ENCODE data around the gene EPHA6. TPM values are rescaled to one million over a fixed set of nuclear protein-coding genes. Genes with fewer than 3 reads are reported as not detected.

Gene EPHA6
- total and polyA plus RNA-seq, 9 donors, result 2.0 to 20.9 (median 9.2) TPM

DNA sequence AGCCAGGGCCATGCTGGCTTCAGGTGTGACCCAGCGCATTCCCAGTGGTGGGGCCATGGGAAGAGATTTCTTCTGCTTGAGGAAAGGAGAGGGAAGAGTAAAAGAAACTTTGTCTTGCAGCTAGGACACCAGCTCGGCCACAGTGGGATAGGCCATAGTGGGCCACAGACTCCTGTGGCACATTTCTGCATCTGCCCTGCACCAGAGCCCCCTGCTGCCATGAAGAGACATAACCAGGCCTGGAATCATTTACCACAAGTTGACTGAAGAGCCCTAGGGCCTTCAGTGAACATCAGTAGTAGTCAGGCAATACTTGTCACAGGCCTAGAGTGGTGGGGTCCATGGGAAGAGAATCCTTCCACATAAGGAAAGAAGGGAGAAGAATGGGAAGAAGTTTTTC lies 538.8 kb downstream of the EPHA6 start:
- H3K27ac ChIP-seq, result no peak overlapping the region
- no peaks in the 10 kb centered on the region for H3K36me3 ChIP-seq
- no peak overlapping the region for H3K4me3 ChIP-seq
- H3K4me1 ChIP-seq (ENCODE audit: insufficient read depth), result no peaks in the 10 kb centered on the region
- H3K27me3 ChIP-seq, result no peaks in the 10 kb centered on the region
- no peaks in the 10 kb centered on the region for H3K9me3 ChIP-seq
- no peak for DNase-seq
- WGBS, 3 donors, result 94 to 100% (median 94%) methylated on average over 2 of the region's 2 CpGs
- intact Hi-C loops (cut with DNase I), result no loop called here
- TF ChIP-seq, protein P1, sequence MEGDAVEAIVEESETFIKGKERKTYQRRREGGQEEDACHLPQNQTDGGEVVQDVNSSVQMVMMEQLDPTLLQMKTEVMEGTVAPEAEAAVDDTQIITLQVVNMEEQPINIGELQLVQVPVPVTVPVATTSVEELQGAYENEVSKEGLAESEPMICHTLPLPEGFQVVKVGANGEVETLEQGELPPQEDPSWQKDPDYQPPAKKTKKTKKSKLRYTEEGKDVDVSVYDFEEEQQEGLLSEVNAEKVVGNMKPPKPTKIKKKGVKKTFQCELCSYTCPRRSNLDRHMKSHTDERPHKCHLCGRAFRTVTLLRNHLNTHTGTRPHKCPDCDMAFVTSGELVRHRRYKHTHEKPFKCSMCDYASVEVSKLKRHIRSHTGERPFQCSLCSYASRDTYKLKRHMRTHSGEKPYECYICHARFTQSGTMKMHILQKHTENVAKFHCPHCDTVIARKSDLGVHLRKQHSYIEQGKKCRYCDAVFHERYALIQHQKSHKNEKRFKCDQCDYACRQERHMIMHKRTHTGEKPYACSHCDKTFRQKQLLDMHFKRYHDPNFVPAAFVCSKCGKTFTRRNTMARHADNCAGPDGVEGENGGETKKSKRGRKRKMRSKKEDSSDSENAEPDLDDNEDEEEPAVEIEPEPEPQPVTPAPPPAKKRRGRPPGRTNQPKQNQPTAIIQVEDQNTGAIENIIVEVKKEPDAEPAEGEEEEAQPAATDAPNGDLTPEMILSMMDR (IDR thresholded peaks at IDR 0.05), result no peak
- TF ChIP-seq EP300 (IDR thresholded peaks at IDR 0.05) (no peak), POLR2A (IDR thresholded peaks at IDR 0.05) (no peak)

DNA sequence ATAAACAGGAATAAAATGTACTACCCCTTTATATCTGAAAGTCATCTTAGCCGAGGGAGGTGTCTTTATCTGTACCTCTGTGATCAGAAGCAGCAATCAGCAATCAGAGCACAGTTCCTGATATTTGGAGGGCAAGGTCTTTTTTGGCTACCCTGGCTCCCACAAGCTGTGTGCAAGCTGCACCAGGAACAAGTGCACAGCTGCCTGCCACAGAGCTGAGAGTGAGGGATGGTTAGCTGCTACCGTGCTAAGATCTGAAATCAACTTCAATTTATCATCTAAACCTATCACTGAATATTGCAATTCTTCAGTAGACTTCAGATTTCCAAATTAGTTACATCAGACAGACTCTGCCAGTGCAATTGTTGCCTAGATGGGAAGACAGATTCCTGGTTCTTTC lies 545.6 kb downstream of the EPHA6 start:
- H3K36me3 ChIP-seq, result no peaks in the 10 kb centered on the region
- TF ChIP-seq, protein P1 (IDR thresholded peaks at IDR 0.05), result no peak
- TF ChIP-seq POLR2A (IDR thresholded peaks at IDR 0.05) (no peak), EP300 (IDR thresholded peaks at IDR 0.05) (no peak)
- no peaks in the 10 kb centered on the region for H3K27me3 ChIP-seq
- intact Hi-C loops (cut with DNase I), result no loop called here
- H3K4me3 ChIP-seq, result no peak overlapping the region
- no peaks in the 10 kb centered on the region for H3K9me3 ChIP-seq
- no peak overlapping the region for H3K27ac ChIP-seq
- DNase-seq, result no peak
- WGBS, 3 donors, result 54 to 67% (median 64%) methylated on average over 2 of the region's 2 CpGs
- H3K4me1 ChIP-seq (ENCODE audit: insufficient read depth), result no peaks in the 10 kb centered on the region

DNA sequence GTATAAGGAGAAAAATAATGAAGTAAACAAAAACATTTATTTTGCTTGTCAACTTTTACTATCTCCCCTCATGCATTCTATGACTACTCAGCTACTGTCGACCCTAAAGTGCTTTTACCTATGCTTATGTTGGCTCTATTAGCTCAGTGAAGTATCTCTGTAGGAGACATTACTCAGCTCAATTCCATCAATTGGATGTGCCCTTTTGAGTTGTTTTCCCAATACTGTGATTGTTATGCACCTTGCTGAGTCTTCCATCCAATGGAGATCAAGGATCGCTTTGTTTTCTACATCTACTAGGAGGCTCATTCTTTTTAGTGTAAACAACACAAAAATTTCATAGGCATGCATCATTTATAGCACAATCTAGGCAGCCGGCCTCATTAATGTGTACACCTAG lies 546.4 kb downstream of the EPHA6 start:
- WGBS, 3 donors, result 79 to 85% (median 85%) methylated on average over 3 of the region's 3 CpGs

DNA sequence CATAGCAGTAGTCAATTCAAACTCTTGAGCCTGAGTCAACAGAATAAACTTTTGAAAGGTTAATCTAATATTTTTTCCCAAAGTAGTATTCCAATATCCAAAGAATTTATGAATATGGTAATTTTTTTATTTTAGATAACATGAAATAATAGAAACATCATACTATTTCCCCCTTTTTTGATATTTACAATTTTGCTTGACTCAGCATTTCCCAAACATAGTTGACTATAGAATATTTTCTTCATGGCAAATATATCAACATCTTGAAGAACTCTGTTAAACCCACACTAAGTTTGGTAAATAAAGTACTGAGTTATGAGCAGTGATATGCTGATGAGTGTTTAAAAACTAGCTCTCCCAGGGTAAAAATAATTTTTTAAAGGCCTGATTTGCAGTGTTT lies 570.2 kb downstream of the EPHA6 start:
- no peak for DNase-seq
- Histone ChIP-seq H3K27ac (no peak overlapping the region), H3K4me1 (ENCODE audit: insufficient read depth) (no peaks in the 10 kb centered on the region), H3K36me3 (no peaks in the 10 kb centered on the region), H3K4me3 (no peak overlapping the region), H3K27me3 (no peaks in the 10 kb centered on the region), H3K9me3 (no peaks in the 10 kb centered on the region)
- intact Hi-C loops (cut with DNase I), result no loop called here
- TF ChIP-seq, protein P1 (IDR thresholded peaks at IDR 0.05), result no peak
- TF ChIP-seq EP300 (IDR thresholded peaks at IDR 0.05), result no peak
- TF ChIP-seq POLR2A (IDR thresholded peaks at IDR 0.05), result no peak

More for the DNA sequence above, 546.4 kb downstream of the EPHA6 start:
- TF ChIP-seq EP300 (IDR thresholded peaks at IDR 0.05), result no peak
- TF ChIP-seq, protein P1 (IDR thresholded peaks at IDR 0.05), result no peak
- TF ChIP-seq POLR2A (IDR thresholded peaks at IDR 0.05), result no peak
- H3K36me3 ChIP-seq, result no peaks in the 10 kb centered on the region
- H3K27me3 ChIP-seq, result no peaks in the 10 kb centered on the region
- no peaks in the 10 kb centered on the region for H3K4me1 ChIP-seq (ENCODE audit: insufficient read depth)
- no peaks in the 10 kb centered on the region for H3K9me3 ChIP-seq
- no peak overlapping the region for H3K4me3 ChIP-seq
- intact Hi-C loops (cut with DNase I), result no loop called here
- DNase-seq, result no peak
- H3K27ac ChIP-seq, result no peak overlapping the region

DNA sequence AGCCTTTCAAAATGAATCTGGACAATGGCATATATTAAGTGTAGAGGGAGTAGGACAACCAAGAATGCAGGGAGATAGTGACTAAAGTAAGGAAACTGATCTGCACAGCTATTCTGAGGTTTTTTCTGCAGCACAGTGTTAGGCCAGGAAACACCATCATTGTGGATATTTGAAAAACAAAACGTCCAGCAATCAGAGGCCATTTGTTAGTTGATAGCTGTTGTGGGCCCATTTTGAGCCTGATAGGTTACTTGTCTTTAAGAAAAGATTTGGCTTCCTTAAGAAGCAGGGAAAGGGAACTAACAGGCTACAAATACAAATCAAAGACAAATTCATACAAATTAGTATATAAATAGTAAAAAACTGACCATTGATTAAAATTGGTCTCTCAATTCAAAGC lies 574.4 kb downstream of the EPHA6 start:
- 30 to 35% (median 33%) methylated on average over 1 of the region's 1 CpG for whole genome bisulfite sequencing, 3 donors
- intact Hi-C loops (cut with DNase I), result no loop called here

More for the DNA sequence above, 574.4 kb downstream of the EPHA6 start:
- H3K36me3 ChIP-seq, result no peaks in the 10 kb centered on the region
- DNase-seq, result no peak
- no peak for TF ChIP-seq EP300 (IDR thresholded peaks at IDR 0.05)
- no peak for TF ChIP-seq POLR2A (IDR thresholded peaks at IDR 0.05)
- TF ChIP-seq, protein P1 (IDR thresholded peaks at IDR 0.05), result no peak
- H3K9me3 ChIP-seq, result no peaks in the 10 kb centered on the region
- H3K27me3 ChIP-seq, result no peaks in the 10 kb centered on the region
- no peak overlapping the region for H3K27ac ChIP-seq
- no peaks in the 10 kb centered on the region for H3K4me1 ChIP-seq (ENCODE audit: insufficient read depth)
- H3K4me3 ChIP-seq, result no peak overlapping the region
